Smooth muscle cell (in vitro differentiated cells): ENCODE data around the gene FAM219B. TPM values are rescaled to one million over a fixed set of nuclear protein-coding genes. Genes with fewer than 3 reads are reported as not detected.

Experiments used
- DNase-seq: peaks from one replicate; lab custom pipeline; 2025; ENCODE audit not compliant: unreplicated experiment; lab: John Stamatoyannopoulos, UW
- H2AFZ ChIP-seq: fragments of 200-600 bp; sonication (generic); 2 replicates; pipeline ENCODE4 v1.6.0; 2016; ENCODE audit warnings: antibody characterized with exemption, low read depth, mild to moderate bottlenecking
- H3F3A ChIP-seq: fragments of 200-600 bp; sonication (generic); 2 replicates; pipeline ENCODE4 v1.6.0; 2017; ENCODE audit warnings: antibody characterized with exemption, low read depth
- H3K27ac ChIP-seq: fragments of 200-600 bp; sonication (generic); 2 replicates; pipeline ENCODE4 v1.5.1; 2016; ENCODE audit warnings: low read depth, mild to moderate bottlenecking
- H3K27me3 ChIP-seq: fragments of 200-600 bp; sonication (generic); 2 replicates; pipeline ENCODE4 v1.6.1; 2016; ENCODE audit warnings: low read depth, mild to moderate bottlenecking
- H3K36me3 ChIP-seq: fragments of 200-600 bp; sonication (generic); 2 replicates; pipeline ENCODE4 v1.5.1; 2016; ENCODE audit warnings: low read depth
- H3K4me1 ChIP-seq: fragments of 200-600 bp; sonication (generic); 2 replicates; pipeline ENCODE4 v1.5.1; 2016; ENCODE audit warnings: low read depth
- H3K4me2 ChIP-seq: fragments of 200-600 bp; sonication (generic); 2 replicates; pipeline ENCODE4 v1.6.0; 2016; ENCODE audit warnings: mild to moderate bottlenecking
- H3K4me3 ChIP-seq: fragments of 200-600 bp; sonication (generic); 2 replicates; pipeline ENCODE4 v1.5.1; 2016; ENCODE audit warnings: mild to moderate bottlenecking
- H3K79me2 ChIP-seq: fragments of 200-600 bp; sonication (generic); 2 replicates; pipeline ENCODE4 v1.6.0; 2016; ENCODE audit warnings: low read depth, mild to moderate bottlenecking
- H3K9ac ChIP-seq: fragments of 200-600 bp; sonication (generic); 2 replicates; pipeline ENCODE4 v1.6.0; 2016; ENCODE audit warnings: low read depth
- H3K9me3 ChIP-seq: fragments of 200-600 bp; sonication (generic); replicated peaks from 2 replicates; pipeline ENCODE4 v1.5.1; 2016; ENCODE audit warnings: low read depth
- H4K20me1 ChIP-seq: fragments of 200-600 bp; sonication (generic); 2 replicates; pipeline ENCODE4 v1.6.0; 2016; ENCODE audit warnings: low read depth
- CTCF ChIP-seq: fragments of 200-600 bp; sonication (generic); IDR thresholded peaks from 2 replicates; pipeline ENCODE4 v1.5.1; 2017; ENCODE audit warnings: borderline replicate concordance, mild to moderate bottlenecking, antibody characterized with exemption; ENCODE audit not compliant: insufficient read depth, poor library complexity, severe bottlenecking
- WGBS: methylation state at CpG from one replicate; pipeline ENCODE4 v1.1.7; 2016; ENCODE audit warnings: low lambda C conversion rate; 5-methylcytosine and 5-hydroxymethylcytosine counted together
- polyA plus RNA-seq: library from polyadenylated mRNA; unstranded; fragments of >200 nt; fragmentation: Nextera tagmentation; extraction: Ambion mirVana; gene quantifications from 2 replicates; pipeline ENCODE4 v1.2.1, GENCODE V29; 2016
- total RNA-seq: library from RNA; depleted of rRNA; stranded (reverse); fragments of >200 nt; gene quantifications from 2 replicates; pipeline ENCODE4 v1.2.3, GENCODE V29; 2014

Gene FAM219B
- total and polyA plus RNA-seq, 2 experiments from 2014 or later, result 37.1 to 52.4 TPM

GRCh38 chr15:74882528-74882927 lies 24.1 kb downstream of the FAM219B start:
- Histone ChIP-seq H3K4me3 (no peak overlapping the region), H4K20me1 (no peaks in the 10 kb centered on the region), H3K27ac (no peak overlapping the region), H3K4me2 (no peak overlapping the region), H3F3A (no peaks in the 10 kb centered on the region), H2AFZ (no peak overlapping the region), H3K9ac (no peak overlapping the region), H3K36me3 (no peaks in the 10 kb centered on the region), H3K4me1 (no peaks in the 10 kb centered on the region), H3K9me3 (no peaks in the 10 kb centered on the region), H3K27me3 (no peaks in the 10 kb centered on the region), H3K79me2 (no peaks in the 10 kb centered on the region)
- DNase-seq, result no peak
- WGBS, result 78% methylated on average over 6 of the region's 6 CpGs
- TF ChIP-seq CTCF, result no peak

- Histone ChIP-seq H3K4me2 (no peak overlapping the region), H3F3A (no peaks in the 10 kb centered on the region), H3K4me1 (peaks cover 3% of the 10 kb centered on the region), H3K27me3 (no peaks in the 10 kb centered on the region), H3K27ac (no peak overlapping the region), H3K4me3 (no peak overlapping the region), H2AFZ (no peak overlapping the region), H3K79me2 (no peaks in the 10 kb centered on the region), H3K36me3 (no peaks in the 10 kb centered on the region), H4K20me1 (no peaks in the 10 kb centered on the region), H3K9me3 (no peaks in the 10 kb centered on the region), H3K9ac (no peak overlapping the region)
- DNase-seq, result no peak
- WGBS, result 93% methylated on average over 4 of the region's 4 CpGs
- no peak for TF ChIP-seq CTCF
Measured at GRCh38 chr15:74878273-74878672, 28.4 kb downstream of the FAM219B start.

- Histone ChIP-seq H4K20me1 (peaks cover 38% of the 10 kb centered on the region), H2AFZ (peak overlapping the region; percentile 50), H3K79me2 (peaks cover 38% of the 10 kb centered on the region), H3K36me3 (no peaks in the 10 kb centered on the region), H3K4me3 (peak overlapping the region; percentile 97), H3K27ac (no peak overlapping the region), H3F3A (no peaks in the 10 kb centered on the region), H3K9ac (peak overlapping the region; percentile 98), H3K9me3 (no peaks in the 10 kb centered on the region), H3K4me1 (peaks cover 11% of the 10 kb centered on the region), H3K4me2 (peak overlapping the region; percentile 100), H3K27me3 (no peaks in the 10 kb centered on the region)
- WGBS, result 48% methylated on average over 16 of the region's 16 CpGs
- TF ChIP-seq CTCF, result no peak
- peak; percentile 28 for DNase-seq
Measured at GRCh38 chr15:74873756-74874424, 32.8 kb downstream of the FAM219B start.
